Cardiac muscle cell (in vitro differentiated cells and primary cell): ENCODE measurements around the gene CPLX4. TPM values are rescaled to one million over a fixed set of nuclear protein-coding genes. Genes with fewer than 3 reads are reported as not detected.

ENCODE experiments used
- DNase-seq, 2 donors: peaks; one replicate each; pipeline versions ENCODE4 v3.0.0 to v3.0.0-alpha.2; 2010 to 2017; ENCODE audit warnings: low read depth in 1 of 2, low spot score in 1 of 2
- H3K27ac ChIP-seq: fragments of 200-600 bp; sonication (generic); 2 replicates; pipeline ENCODE4 v1.5.1; 2016
- H3K27me3 ChIP-seq: fragments of 200-600 bp; sonication (generic); 2 replicates; pipeline ENCODE4 v1.6.0; 2016; ENCODE audit warnings: control low read depth
- H3K36me3 ChIP-seq: fragments of 200-600 bp; sonication (generic); 2 replicates; pipeline ENCODE4 v1.5.1; 2016; ENCODE audit warnings: control low read depth
- H3K4me1 ChIP-seq: fragments of 200-600 bp; sonication (generic); 2 replicates; pipeline ENCODE4 v1.8.1; 2017; ENCODE audit warnings: low read depth, mild to moderate bottlenecking, mixed run types
- H3K4me3 ChIP-seq: fragments of 200-600 bp; sonication (generic); 2 replicates; pipeline ENCODE4 v1.5.1; 2016; ENCODE audit warnings: mild to moderate bottlenecking
- H3K9me3 ChIP-seq: fragments of 200-600 bp; sonication (generic); 2 replicates; pipeline ENCODE4 v1.5.1; 2017; ENCODE audit warnings: low read depth, mild to moderate bottlenecking, control low read depth
- polyA plus RNA-seq: library from polyadenylated mRNA; unstranded; fragments of >200 nt; fragmentation: Nextera tagmentation; extraction: Ambion mirVana; gene quantifications from 2 replicates; pipeline ENCODE4 v1.2.1, GENCODE V29; 2016
- total RNA-seq: library from RNA; depleted of rRNA; stranded (reverse); fragments of >200 nt; gene quantifications from 2 replicates; pipeline ENCODE4 v1.2.3, GENCODE V29; 2016
- TF ChIP-seq, protein P1 (sequence below): IDR thresholded peaks from 2 replicates; pipeline ENCODE4 v1.5.1; 2012; ENCODE audit warnings: low read depth, mild to moderate bottlenecking, low read length

The CPLX4 gene
- total and polyA plus RNA-seq, 2 experiments from 2014 or later, result not detected

DNA sequence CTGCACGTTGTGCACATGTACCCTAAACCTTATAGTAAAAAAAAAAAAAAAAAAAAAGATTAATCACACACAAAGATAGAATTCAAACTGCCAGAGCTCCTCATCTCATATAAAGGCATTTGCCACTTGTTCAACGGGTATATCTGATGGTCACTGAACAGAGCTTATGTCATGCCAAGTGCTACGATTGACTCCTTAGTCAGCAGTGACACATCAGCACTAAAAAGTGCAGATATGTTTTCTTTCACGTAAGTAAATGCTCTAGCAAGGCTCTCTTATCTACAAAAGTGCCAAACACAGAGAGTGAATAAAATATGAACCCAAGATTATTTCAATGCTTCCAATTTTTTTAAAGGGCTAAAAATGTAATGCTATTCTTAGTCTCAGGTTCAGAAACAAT, 39.5 kb upstream of the CPLX4 start:
- TF ChIP-seq, protein P1, sequence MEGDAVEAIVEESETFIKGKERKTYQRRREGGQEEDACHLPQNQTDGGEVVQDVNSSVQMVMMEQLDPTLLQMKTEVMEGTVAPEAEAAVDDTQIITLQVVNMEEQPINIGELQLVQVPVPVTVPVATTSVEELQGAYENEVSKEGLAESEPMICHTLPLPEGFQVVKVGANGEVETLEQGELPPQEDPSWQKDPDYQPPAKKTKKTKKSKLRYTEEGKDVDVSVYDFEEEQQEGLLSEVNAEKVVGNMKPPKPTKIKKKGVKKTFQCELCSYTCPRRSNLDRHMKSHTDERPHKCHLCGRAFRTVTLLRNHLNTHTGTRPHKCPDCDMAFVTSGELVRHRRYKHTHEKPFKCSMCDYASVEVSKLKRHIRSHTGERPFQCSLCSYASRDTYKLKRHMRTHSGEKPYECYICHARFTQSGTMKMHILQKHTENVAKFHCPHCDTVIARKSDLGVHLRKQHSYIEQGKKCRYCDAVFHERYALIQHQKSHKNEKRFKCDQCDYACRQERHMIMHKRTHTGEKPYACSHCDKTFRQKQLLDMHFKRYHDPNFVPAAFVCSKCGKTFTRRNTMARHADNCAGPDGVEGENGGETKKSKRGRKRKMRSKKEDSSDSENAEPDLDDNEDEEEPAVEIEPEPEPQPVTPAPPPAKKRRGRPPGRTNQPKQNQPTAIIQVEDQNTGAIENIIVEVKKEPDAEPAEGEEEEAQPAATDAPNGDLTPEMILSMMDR, result no peak
- Histone ChIP-seq H3K27me3 (peaks cover 5% of the 10 kb centered on the region), H3K27ac (peak overlapping the region; percentile 97), H3K4me1 (peaks cover 13% of the 10 kb centered on the region), H3K36me3 (peaks cover 25% of the 10 kb centered on the region), H3K9me3 (no peaks in the 10 kb centered on the region), H3K4me3 (peak overlapping the region; percentile 87)
- peak; percentile 10 to 62 for DNase-seq

DNA sequence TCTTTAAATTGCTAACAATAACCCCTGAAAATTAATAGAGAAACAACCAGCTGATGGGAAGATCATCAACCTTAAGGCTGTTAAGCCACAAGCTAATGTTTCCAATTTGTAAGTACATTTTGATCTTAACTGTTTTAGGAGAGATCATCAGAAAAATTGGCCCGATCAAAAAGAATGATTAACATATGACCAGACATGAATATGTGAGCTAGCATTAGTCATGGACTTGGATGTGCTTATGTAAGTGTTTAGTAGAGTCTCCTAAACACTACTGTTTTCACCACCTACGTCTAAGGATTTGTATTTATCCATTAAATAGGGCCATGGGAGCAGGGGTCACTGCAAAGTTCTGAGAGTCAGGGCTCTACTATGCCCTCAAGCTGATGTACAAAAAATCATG, 36.3 kb upstream of the CPLX4 start:
- DNase-seq, result no peak
- no peaks in the 10 kb centered on the region for H3K9me3 ChIP-seq
- H3K36me3 ChIP-seq, result peaks cover 53% of the 10 kb centered on the region
- no peak overlapping the region for H3K4me3 ChIP-seq
- H3K27me3 ChIP-seq, result peaks cover under 1% of the 10 kb centered on the region
- no peak overlapping the region for H3K27ac ChIP-seq
- H3K4me1 ChIP-seq, result peaks cover 13% of the 10 kb centered on the region
- TF ChIP-seq, protein P1, result no peak

DNA sequence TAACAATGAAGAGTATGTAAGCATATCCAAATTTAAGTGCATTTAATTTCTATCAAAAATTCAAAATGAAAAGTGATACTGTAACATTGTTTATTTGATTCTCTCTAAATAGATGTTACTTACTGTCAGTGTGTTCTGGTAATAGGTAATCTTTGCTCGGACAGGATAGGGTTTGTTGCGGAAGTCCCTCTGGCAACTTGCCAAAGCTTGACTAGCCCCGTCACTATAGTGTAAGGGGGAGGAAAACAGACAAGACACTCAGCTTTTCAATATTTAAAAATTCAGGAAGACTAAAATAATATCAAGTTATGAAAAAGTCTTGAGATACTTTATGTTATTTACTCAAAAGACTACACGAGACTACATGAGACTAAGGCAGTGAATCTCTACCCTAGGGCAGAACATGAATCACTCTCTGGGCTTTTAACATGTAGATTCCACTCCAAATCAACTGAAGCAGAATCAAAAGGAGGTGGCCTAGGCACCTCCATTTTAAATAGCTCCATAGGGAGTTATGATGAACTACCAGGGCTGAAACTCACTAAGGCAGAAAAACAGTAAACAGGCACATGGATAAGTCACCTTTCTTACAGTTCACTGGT, 34.7 kb upstream of the CPLX4 start:
- TF ChIP-seq, protein P1, result no peak
- no peaks in the 10 kb centered on the region for H3K9me3 ChIP-seq
- H3K27me3 ChIP-seq, result no peaks in the 10 kb centered on the region
- peak overlapping the region; percentile 12 for H3K27ac ChIP-seq
- H3K4me3 ChIP-seq, result no peak overlapping the region
- peaks cover 65% of the 10 kb centered on the region for H3K36me3 ChIP-seq
- H3K4me1 ChIP-seq, result peaks cover 13% of the 10 kb centered on the region
- DNase-seq, result peak; percentile 14 to 36

DNA sequence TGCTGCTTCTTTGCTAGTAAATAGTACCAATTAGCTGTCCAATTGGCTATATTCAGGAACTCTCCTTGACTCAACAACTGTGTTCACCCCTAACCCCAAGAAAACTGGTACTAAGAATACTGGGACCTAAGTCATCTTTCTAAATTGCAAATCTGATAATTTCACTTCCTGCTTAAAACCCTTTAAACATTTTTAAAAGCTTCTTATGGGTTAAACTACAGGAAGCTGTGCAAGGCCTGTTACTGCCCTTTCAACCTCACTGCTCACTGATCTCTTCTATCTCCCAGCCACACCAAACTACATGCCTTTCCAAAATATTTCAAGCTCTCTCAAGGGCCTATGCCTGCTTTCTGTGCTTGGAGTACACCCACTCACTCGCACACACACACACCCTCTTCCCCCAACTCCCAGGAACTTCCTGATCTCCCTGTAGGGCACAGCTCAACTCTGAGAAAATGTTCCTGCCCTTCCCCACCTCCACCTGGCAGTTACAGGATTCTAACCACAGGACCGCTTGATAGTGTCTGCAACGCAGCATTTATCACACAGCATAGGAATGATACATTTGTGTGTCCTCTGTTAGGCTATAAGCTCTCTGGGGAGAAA, 33.9 kb upstream of the CPLX4 start:
- Histone ChIP-seq H3K27me3 (no peaks in the 10 kb centered on the region), H3K4me1 (peaks cover 9% of the 10 kb centered on the region), H3K27ac (peak overlapping the region; percentile 12), H3K36me3 (peaks cover 73% of the 10 kb centered on the region), H3K4me3 (no peak overlapping the region), H3K9me3 (no peaks in the 10 kb centered on the region)
- DNase-seq, result no peak
- TF ChIP-seq, protein P1, result no peak

DNA sequence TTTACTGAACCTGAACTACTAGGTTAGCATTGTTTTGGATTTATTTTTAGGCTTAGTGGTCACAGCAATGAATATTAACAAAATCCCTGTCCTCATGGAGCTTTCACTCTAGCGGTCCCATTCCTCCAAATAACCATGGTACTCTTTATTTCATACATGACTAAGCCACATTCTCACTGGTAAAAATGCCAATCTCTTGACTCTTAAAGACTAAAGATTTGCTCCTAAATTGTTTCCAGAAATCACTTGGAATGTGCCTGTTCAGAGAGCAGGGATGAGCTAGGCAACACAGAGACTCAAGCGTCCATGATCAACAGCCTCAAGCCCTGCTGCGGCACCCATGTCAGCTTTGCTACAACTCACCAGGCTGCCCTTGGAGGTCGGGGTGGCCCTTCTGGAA, 27.1 kb upstream of the CPLX4 start:
- Histone ChIP-seq H3K27me3 (no peaks in the 10 kb centered on the region), H3K36me3 (peaks cover 57% of the 10 kb centered on the region), H3K4me3 (no peak overlapping the region), H3K27ac (no peak overlapping the region), H3K4me1 (no peaks in the 10 kb centered on the region), H3K9me3 (no peaks in the 10 kb centered on the region)
- TF ChIP-seq, protein P1, result no peak
- DNase-seq, result no peak
